GM19351 (cell line): ENCODE measurements around the gene CFAP20.

Source experiments
- ATAC-seq: cut with Tn5 transposase; IDR thresholded peaks from one replicate; pipeline ENCODE4 v1.9.1; 2021; ENCODE audit warnings: mild to moderate bottlenecking, moderate library complexity; ENCODE audit not compliant: unreplicated experiment

CFAP20 gene

DNA sequence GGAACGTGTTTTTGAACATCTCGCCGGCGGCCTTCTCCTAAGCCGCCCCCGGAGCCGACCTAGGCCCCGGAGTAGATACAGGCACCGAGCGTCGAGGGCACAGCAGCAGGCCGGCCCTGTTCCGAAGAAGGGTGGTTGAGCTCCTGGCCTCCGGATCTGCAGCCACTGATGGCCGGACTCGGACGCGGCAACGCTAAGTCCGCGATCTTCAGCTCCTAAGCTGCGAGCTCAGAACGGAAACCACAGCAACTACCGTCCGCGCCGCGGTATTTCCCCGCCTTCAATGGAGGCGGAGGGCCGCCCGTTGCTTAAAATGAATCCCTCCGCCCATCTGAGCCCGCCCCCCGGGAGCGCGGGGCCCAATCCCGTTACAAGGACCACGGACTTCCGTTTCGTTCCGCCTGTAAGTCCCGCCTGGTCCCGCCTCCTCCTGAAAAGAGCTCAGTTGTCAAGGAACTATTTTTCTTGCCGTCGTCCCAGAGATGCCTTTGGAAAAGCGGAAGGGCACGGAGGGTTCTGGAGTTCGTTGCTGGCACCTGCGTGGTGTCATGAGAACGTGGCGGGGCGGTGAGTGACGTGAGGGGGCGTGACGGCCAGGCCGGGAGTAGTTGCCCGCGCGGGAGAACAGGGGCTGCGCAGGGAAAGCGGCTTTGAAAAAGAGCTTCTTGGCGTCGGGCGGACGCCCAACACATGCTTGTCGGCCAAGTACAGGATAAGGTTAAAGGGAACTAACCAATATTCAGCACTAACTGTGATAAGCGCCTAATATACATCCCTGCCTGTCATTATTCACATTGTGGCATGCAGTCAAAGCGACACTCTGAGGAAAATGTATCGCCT lies at the start of gene CFAP20:
Gene CFAP20, minus strand, starts transcription at position 285 of the 840 bp plus-strand sequence. Its CDS starts 266 bp downstream, at position 19.
- ATAC-seq, result peak; percentile 81

DNA sequence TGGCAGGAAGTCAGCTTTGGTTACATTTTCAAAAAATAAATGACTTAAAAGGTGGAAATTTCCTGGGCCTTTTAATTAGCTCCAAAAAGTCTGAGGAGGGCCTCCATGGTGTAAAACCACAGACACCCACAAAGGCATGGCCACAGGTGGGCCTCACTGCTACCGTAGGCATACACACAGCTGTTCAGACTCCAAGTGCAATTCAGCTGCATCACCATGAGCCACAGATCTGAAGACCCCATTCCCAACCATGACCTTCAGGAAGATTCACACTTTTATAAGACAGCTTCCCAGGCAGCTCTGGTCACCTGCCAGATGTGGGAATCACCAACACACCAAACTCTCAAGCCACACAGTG lies 48.2 kb upstream of the CFAP20 start:
- ATAC-seq, result no peak

DNA sequence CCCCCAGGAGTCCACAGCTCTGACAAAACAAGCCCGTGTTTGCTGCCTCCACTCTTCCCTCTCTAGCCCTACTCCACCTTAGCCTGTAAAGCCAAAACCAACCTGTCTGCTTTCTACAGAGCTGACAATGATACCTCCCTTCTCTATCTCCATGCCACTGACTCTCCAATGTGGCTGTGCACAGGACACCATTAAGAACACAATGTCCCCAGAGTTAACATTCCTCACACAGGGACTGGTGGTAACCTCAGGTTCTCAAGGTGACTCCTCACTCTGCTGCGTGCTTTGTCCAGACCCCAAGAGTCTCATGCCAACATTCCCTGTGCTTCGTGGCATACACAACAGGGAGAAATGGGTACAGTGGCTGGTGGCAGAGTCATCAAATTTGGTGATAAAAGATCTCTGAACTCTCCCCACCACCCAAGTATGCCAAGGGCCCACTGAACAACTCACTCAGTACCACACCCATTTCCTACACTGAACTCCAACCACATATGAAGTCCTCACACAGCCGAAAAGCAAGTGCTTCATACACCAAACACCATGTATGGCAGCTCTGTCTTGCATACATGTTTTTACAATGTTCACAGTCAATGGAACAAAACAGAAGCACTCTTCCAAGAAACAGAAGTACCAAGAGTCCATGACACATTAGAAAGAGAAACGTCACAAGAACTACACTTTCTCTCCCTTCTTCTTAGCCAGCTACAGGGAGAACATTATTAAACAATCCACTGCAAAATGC lies 47.6 kb upstream of the CFAP20 start:
- ATAC-seq, result no peak

DNA sequence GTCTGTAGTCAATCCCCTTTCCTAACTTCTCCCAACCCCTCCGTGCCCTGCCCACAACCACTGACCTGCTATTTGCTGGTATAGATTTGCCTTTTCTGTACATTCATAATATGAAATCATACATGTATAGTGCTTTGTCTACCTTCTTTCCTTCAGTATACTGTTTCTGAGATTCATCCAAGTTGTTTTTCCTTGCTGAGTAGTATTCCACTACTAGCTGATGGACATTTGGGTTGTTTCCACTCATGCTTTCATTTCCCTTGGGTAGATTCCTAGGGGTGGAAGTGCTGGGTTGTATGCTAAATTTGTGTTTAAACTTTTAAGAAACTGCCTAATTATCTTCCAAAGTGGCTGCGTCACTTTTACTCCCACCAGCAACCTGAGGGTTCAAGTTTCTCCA lies 41.0 kb upstream of the CFAP20 start:
- no peak for ATAC-seq

DNA sequence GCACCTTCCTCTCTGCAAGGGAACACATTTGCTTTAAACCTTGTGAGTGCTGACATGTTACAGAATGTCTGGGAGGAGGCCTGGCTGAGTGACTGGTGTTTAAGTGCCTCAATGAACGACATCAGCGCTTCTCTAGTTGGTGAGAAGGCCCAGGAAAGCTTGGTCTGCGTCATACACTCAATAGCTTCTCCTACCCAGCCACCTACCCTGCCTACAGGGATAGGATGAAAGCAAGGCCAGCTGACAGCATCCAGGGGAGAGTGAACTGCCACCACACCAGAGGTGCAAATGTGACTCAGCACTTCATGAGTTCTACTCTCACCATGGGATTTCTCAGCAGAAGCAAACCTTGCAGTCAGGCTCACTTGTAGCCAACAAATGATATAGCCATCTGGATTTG lies 31.7 kb upstream of the CFAP20 start:
- no peak for ATAC-seq

DNA sequence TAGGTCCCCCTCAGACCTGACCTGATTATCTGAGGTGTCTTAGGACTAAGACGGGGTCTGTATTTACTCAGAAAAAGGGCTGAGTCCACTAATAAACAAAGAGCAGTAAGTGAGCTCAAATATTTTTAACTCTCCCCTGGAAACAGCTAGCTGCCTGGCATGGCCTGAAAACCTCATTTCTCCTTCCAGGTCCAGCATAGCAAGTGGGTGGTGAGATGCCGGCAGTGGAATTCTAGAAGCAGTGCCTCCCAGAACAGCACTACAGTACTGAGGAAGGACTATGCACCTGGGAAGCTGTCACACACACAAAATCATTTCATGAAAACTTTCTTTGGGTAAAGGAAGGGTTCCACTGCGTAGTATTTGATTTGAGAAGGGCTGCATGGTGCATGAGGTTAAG lies 29.5 kb upstream of the CFAP20 start:
- ATAC-seq, result no peak

DNA sequence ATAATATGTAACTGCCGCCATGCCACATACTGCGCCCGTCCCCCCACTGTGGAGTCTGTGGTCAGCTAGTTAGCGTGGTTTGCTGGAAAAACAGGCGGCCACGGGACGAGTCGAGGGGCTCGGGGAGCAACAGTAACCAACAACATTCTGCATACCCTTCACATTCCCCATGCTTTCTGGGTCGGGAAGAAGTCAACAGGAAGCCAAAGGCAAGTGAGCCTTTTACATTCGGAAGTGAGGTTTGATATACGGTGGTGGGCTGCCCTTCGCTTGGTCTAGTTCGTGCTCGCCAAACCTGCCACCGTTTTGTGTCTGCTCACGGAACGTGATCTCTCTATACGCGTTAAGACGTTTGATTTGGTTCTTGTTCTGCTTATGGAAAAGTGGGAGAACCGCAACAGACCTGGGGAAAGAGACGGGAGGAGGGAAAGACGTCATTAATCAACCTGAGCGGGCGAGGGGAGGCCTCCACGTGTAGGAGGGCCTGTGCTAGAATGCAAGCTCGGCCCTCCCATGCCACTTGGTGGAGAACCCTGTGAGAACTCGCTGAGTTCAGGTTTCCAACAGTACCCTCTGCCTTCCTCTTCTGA lies 28.9 kb upstream of the CFAP20 start:
- no peak for ATAC-seq

DNA sequence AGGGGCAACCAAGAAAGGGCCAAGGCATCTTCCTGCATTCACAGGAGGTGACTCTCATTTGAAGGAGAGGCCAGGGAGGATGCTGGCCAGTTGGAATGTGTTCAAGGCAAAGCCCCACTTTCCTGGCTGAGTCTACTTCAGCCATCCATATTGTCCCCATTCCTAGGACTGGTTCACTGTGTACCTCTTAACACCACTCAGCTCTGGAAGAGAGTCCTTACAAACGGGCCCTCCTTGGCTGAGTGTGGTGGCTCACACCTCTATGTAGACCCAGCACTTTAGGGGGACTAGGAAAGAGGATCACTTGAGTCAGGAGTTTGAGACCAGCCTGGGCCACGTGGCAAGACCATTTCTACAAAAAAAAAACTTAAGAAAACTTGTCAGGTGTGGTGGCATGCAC lies 28.1 kb upstream of the CFAP20 start:
- ATAC-seq, result no peak

DNA sequence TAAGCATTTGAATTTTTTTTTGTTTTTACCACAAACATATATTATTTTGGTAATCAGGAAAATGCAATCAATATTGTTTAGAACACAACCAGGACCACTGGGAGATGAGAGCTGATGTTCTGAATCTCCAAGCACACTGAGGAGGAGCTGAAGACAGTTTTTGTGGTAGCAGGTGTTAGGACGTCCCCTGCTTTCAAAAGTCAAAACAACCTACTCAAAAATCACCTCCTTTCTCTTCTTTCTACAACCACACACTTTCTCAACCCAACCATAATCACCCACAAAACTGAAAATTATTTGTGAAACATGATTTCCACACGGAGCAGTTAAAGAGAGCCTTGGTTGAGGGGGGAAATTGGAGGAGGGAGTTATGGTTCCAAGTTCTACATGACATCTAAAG lies 26.7 kb upstream of the CFAP20 start:
- ATAC-seq, result peak; percentile 64

DNA sequence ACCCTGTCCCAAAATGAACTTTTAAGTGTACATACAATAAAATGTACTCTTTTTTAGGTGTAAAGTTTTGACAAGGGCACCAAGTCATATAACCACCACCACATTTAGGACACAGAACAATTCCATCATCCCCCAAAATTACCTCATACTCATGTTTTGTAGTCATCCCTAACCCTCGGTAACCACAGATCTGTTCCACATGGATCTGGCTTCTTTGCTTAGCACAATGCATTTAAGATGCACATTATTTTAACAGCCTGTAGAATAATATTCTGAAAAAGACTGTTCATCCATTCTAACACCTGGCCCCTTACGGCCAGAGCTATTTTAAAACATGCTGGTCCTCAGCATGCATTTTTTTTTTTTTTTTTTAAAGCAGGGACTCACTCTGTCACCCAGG lies 25.2 kb upstream of the CFAP20 start:
- no peak for ATAC-seq

DNA sequence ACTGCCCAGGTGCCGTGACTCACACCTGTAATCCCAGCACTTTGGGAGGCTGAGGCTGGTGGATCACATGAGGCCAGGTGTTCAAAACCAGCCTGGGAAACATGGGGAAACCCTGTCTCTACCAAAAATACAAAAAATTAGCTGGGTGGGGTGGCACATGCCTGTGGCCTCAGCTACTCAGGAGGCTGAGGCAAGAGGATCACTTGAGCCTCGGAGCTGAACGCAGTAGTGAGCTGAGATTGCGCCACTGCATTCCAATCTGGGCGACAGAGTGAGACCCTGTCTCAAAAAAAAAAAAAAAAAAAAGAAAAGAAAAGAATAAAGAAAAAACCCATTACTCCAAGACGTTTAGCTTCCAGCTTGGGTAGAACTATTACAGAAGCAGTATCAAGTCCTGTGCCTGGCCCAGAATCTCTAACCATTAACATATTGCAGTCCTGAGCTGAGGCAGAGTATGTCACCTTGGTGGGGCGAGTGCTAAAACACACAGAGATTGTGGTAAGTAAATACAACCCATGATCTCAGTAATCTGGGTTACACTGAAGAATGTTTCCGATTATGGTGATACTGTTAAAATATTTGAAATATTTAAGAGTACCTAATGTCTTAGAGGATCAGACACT lies 23.2 kb upstream of the CFAP20 start:
- no peak for ATAC-seq

DNA sequence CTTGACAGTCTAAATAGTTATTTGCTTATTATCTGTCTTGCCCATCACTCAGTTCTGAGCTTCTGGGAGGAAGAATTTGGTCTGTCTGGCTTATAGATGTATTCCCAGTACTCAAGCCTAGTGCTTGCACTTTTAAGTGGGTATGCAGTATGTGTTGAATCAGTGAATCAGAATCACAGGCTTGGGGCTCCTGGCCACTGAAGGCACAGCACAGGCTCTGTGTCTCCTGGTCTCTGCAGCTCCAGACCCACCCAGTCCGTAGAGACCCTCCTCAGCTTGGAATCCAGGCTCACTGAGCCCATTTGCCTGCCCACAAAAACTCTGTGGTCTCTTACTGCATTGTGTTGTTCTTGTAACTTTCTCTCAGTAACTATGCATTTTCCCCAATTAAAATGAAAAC lies 19.3 kb upstream of the CFAP20 start:
- no peak for ATAC-seq

DNA sequence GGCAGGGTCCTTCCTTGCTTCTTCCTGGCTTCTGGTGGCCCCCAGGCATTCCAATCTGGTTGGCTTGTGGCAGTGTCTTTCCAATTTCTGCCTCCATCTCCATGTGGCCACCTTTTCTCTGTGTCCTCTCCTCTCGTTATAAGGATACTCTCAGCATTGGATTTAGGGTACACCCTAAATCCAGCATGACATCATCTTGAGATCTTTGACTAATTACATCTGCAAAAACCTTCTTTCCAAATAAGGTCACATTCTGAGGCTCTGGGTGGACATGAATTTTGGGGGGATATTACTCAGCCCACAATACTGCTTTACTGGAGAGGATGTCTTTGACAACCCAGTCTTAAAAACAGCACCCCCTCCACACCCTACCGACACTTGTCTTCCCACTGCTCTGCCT lies 18.9 kb upstream of the CFAP20 start:
- no peak for ATAC-seq

DNA sequence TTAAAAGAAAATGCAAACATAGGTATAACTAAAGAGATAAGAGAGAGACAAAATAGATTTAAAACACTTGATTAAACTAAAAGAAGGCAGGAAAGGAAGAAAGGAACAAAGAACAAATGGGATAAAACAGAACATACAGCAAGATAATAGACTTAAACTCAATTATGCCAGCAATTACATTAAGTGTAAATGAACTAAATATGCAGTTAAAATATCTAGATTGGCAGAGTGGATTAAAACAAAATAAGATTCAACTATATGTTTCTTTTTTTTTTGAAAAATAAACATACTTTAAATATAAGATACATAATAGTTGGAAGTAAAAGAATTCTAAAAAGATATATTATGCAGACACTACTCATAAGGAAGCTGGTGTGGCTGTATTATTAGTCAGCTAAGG lies 9.7 kb upstream of the CFAP20 start:
- no peak for ATAC-seq

DNA sequence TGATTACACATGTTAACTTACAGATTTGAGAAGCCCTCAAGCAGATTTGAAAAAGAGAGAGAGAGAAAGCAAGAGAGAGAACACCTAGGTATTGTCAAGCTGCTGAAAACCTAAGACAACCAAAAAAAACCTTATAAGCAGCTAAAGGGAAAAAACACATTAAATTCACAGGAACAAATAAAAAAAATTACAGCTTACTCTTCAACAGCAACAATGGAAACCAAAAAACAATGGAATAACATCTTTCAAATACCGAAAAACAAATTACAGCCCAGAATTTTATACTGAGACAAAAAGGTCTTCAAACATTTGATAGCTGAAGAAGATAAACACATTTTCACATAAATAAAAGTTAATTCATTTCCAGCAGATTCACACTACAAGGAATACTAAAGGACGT lies 8.4 kb upstream of the CFAP20 start:
- no peak for ATAC-seq

DNA sequence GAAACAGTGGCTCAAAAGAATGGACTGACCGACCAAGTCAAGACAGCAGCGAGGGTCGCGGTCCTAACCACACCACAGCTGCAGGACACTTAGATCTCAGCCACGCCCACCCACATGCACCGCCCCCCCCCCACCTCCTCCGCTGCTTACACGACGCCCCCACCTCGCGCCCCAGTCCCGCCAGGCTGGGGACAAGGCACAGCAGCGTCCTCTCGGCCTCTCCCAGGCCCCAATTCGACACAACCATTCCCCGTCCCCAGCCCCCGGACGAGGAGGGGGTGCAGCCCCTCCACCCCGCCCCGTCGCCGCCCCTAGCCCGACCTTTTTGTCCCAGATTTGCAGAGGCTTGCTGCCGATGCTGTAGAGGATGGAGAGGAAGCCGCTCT lies 477 bp downstream of the CFAP20 start:
- ATAC-seq, result peak; percentile 14

DNA sequence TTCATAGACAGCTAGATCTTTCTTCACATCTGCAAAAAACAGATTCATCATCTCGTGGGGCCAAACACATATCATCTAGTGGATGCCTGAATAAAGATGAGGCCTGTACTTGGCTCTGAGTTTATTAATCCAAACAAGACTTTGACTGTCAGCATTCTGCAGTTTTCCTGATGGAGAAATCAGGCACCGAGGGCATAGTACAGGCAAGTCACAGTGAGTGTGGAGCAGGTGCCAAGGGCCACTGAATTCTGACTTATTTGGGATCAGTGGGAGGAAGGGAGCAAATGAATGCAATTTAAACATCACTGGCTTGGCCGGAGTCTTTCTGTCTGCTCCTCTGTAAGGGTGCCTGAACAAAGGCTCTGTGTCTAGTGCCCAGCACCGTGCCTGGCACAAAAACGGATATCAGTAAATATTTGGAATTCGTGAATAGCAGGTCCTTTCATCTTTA lies 975 bp downstream of the CFAP20 start:
- no peak for ATAC-seq

DNA sequence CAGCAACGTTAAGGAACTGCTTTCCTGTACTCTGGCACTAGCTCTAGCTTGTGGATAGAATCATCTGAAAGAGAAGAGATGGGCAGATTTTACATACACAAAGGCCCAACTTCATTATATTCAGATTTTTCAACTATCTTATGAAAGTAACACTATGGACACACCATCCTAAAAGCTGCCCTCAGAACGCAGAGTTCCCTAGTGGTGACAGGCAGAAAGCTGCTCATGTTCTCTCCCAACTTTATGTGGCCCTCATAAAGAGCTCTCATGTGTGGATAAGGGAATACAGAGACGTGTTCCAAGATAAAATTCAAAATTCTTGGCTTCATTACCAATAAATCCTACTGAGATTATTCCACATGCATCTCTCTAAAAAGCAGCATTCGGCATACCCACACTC lies 1.5 kb downstream of the CFAP20 start:
- ATAC-seq, result no peak

DNA sequence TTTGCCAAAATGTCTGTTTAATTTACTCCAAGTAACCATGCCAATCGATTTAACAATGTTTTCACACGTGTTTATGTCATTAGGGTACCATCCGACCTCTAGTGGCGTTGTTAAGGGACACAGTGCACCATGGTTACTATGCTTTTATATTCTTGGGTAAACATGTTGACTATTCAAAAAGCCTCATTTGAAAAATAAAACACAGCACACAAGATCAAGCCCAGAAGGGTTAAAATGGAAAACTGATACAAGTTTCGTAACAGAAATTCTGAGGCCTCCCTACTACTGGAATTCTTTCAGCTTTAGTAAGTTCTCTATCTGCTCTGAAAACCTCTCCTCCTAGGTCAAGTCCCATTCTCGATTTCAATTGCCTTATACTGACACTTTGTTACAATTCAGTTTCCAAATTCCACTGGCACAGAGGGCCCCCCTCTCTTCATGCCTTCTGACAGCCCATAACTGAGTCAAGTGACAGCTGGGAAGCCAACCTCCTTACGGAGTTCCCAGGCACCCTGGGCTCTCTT lies 2.1 kb downstream of the CFAP20 start:
- ATAC-seq, result peak; percentile 20

DNA sequence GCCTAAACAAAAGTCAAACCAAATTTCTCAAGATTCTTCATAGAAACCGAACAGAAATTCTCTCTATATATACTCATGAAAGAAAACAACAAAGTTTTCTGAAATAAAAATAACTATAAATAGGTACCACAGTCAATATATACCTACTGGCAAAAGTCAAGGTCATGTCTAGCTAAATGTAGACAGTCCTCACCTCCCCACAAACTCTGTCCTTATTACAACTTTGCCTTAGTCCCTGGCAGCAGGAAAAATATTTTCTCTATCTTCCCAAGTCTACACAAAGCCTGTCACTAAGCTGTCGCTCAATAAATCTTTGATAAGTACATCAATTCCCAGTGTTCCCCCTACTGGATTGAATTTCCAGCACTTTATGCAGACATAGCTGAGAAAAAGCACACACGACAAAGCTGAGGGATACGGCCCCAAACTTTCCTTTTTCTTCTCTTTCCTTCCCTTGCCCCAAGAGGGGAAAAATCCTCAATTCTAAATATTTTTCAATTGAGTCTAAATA lies 2.7 kb downstream of the CFAP20 start:
- ATAC-seq, result no peak

DNA sequence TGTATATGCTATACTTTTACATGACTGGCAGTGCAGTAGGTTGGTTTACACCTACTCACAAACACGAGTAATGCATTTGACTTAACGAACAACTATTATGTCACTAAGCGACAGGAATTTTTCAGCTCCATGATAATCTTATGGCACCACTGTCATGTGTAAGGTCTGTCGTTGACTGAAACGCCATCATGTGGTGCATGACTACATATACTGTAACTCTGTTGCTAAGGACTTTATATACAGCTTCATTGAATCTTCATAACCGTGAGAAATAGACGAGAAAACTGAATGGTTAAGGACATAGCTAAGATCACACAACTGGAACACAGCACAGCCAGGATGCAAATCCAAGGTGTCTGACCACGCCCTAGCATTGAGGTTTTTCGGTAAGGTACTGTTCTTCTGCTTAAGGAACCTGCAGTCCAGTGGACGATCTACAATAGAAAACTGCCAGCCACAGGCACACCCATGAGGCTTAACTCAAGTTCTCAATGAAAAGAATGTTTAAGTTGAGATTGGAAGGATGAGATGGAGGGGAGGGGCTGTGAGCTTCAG lies 3.3 kb downstream of the CFAP20 start:
- ATAC-seq, result no peak
